ENCODE data around the gene DTX4. TPM values are rescaled to one million over a fixed set of nuclear protein-coding genes. Genes with fewer than 3 reads are reported as not detected.

Gene DTX4
- total and polyA plus RNA-seq, 2 of the 4 experiments (the other 2 are of a cell fraction) = 2.7 to 3.0 TPM

GRCh38 chr11:59184691-59185339, 12.9 kb downstream of the DTX4 start:
- Histone ChIP-seq H3K27me3 (ENCODE audit: control insufficient read depth, insufficient read depth, low read length) (no peaks in the 10 kb centered on the region), H2AFZ (replicated peaks; ENCODE audit: low read length, poor library complexity) (no peak overlapping the region), H4K8ac (ENCODE audit: low read depth in 2 of 2, low read length in 2 of 2) (no peak overlapping the region), H3K18ac (ENCODE audit: low read depth, low read length) (no peak overlapping the region), H3K4me3 (ENCODE audit: insufficient read depth, low read depth, low read length) (no peak overlapping the region), H2BK5ac (ENCODE audit: low read depth, low read length, poor library complexity, severe bottlenecking) (no peak overlapping the region), H3K4me1 (ENCODE audit: control insufficient read depth, insufficient read depth, low read length) (peaks cover 20% of the 10 kb centered on the region), H3K27ac (ENCODE audit: insufficient read depth, low read length) (no peak overlapping the region), H3K4me2 (ENCODE audit: low read depth, low read length) (no peak overlapping the region), H4K20me1 (ENCODE audit: insufficient read depth, low read length) (0 out of 2 replicates have a peak, but pooled peaks cover 4% of the 10 kb centered on the region), H3K56ac (ENCODE audit: extremely low read depth, insufficient read depth, low read length) (no peak overlapping the region), H3K14ac (replicated peaks; ENCODE audit: low read depth, low read length) (no peak overlapping the region), H3K9me3 (ENCODE audit: control insufficient read depth, insufficient read depth, low read length) (no peaks in the 10 kb centered on the region), H2BK15ac (ENCODE audit: low read depth, low read length) (no peak overlapping the region), H2BK20ac (ENCODE audit: low read depth, low read length) (no peak overlapping the region), H3K36me3 (ENCODE audit: control insufficient read depth, insufficient read depth, low read length) (peaks cover 27% of the 10 kb centered on the region), H3K79me1 (ENCODE audit: low read depth in 1 of 2, low read length in 2 of 2) (peaks cover 0 to 23% of the 10 kb centered on the region in 2 experiments; a peak in 2 of 4 replicates), H2AK9ac (replicated peaks; ENCODE audit: low read depth, low read length, poor library complexity) (no peak overlapping the region), H2AK5ac (ENCODE audit: low read depth, low read length) (no peak overlapping the region), H2BK120ac (ENCODE audit: low read depth, low read length) (no peak overlapping the region), H4K5ac (ENCODE audit: low read depth, low read length) (no peak overlapping the region; the same call in 1 of the 2 replicates), H4K91ac (ENCODE audit: insufficient read depth, low read depth, low read length) (no peak overlapping the region), H3K9me1 (ENCODE audit: insufficient read depth, low read length) (peaks cover 21% of the 10 kb centered on the region), H3K4ac (ENCODE audit: low read depth, low read length) (no peak overlapping the region), H3K23ac (ENCODE audit: low read depth, low read length) (no peak overlapping the region), H3K9ac (ENCODE audit: low read depth, low read length) (no peak overlapping the region)
- CTCF ChIA-PET = interaction anchor here (3.3 kb wide), 1 partner anchor 13 kb away, joined by 25 read pairs; the partner anchor contains the start of gene DTX4
- ATAC-seq (ENCODE audit: low read depth) = no peak
- dilution Hi-C loops (cut with HindIII; ENCODE audit: low sequenced_read_pairs, unreplicated experiment) = no loop called here
- no TSS peak for BruUV-seq (replicated peaks)
- intact Hi-C loops (cut with micrococcal nuclease) = no loop called here
- no peak for DNase-seq
- POLR2A ChIA-PET (ENCODE audit: unreplicated experiment) = no interaction called here
- in situ Hi-C loops (cut with MboI; ENCODE audit: low sequenced_read_pairs) = no loop called here
- WGBS, 2 experiments (ENCODE audit: extremely low coverage in 2 of 2, insufficient read length in 1 of 2) = 80% methylated on average over 1 of the region's 9 CpGs; no CpG with 5 or more reads in 1 of the 2 experiments
- TF ChIP-seq BHLHE40 (IDR thresholded peaks at IDR 0.05; ENCODE audit: low read depth, low read length) (no peak), ELK1 (IDR thresholded peaks at IDR 0.05; ENCODE audit: borderline replicate concordance, low read depth, low read length) (no peak), RAD21 (IDR thresholded peaks at IDR 0.05; ENCODE audit: low read length) (no peak), CTCF (conservative IDR thresholded peaks at IDR 0.05; ENCODE audit: low read depth, low read length) (no peak), CHD1 (IDR thresholded peaks at IDR 0.05; ENCODE audit: low read depth, low read length) (no peak), RFX5 (IDR thresholded peaks at IDR 0.05; ENCODE audit: low read depth, low read length) (no peak), MAZ (IDR thresholded peaks at IDR 0.05; ENCODE audit: borderline replicate concordance, low read depth, low read length) (no peak), FOS (IDR thresholded peaks at IDR 0.05; ENCODE audit: low read depth, low read length) (no peak), SMC3 (IDR thresholded peaks at IDR 0.05; ENCODE audit: low read depth, low read length) (no peak), USF2 (IDR thresholded peaks at IDR 0.05; ENCODE audit: low read depth, low read length) (no peak), MAFK (IDR thresholded peaks at IDR 0.05; ENCODE audit: low read depth, low read length) (no peak), MXI1 (IDR thresholded peaks at IDR 0.05; ENCODE audit: borderline replicate concordance, low read depth, low read length) (no peak), NFE2L2 (IDR thresholded peaks at IDR 0.05; ENCODE audit: low read depth, low read length) (no peak), CEBPB (IDR thresholded peaks at IDR 0.05; ENCODE audit: low read depth, low read length) (no peak), RCOR1 (IDR thresholded peaks at IDR 0.05; ENCODE audit: insufficient replicate concordance, low read length) (no peak), POLR2A (IDR thresholded peaks at IDR 0.05; ENCODE audit: low read depth, low read length) (no peak)
